ENCODE data around the gene ENDOD1.

- TF ChIP-seq, protein P1, sequence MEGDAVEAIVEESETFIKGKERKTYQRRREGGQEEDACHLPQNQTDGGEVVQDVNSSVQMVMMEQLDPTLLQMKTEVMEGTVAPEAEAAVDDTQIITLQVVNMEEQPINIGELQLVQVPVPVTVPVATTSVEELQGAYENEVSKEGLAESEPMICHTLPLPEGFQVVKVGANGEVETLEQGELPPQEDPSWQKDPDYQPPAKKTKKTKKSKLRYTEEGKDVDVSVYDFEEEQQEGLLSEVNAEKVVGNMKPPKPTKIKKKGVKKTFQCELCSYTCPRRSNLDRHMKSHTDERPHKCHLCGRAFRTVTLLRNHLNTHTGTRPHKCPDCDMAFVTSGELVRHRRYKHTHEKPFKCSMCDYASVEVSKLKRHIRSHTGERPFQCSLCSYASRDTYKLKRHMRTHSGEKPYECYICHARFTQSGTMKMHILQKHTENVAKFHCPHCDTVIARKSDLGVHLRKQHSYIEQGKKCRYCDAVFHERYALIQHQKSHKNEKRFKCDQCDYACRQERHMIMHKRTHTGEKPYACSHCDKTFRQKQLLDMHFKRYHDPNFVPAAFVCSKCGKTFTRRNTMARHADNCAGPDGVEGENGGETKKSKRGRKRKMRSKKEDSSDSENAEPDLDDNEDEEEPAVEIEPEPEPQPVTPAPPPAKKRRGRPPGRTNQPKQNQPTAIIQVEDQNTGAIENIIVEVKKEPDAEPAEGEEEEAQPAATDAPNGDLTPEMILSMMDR (IDR thresholded peaks at IDR 0.05): no peak
- no peak for TF ChIP-seq POLR2A (IDR thresholded peaks at IDR 0.05)
Observed at GRCh38 chr11:95067841-95068219, 21.8 kb upstream of the ENDOD1 start.

Measured in right lobe of liver (tissue), 4 donors.